Measurements from ENCODE around the gene MAP2K1.

Gene MAP2K1

GRCh38 chr15:66508293-66508883, 121.7 kb downstream of the MAP2K1 start:
- Histone ChIP-seq H3K36me3 (ENCODE audit: control insufficient read depth in 2 of 2, insufficient read depth in 1 of 2, low read length in 2 of 2) (peaks cover 20 to 25% of the 10 kb centered on the region in 2 experiments), H3K27ac (ENCODE audit: extremely low read depth, low read depth, low read length) (no peak overlapping the region), H3K9me3 (ENCODE audit: control insufficient read depth, insufficient read depth, low read depth, low read length) (no peaks in the 10 kb centered on the region), H3K4me1 (ENCODE audit: control insufficient read depth, insufficient read depth, low read length) (peaks cover 3% of the 10 kb centered on the region; the same call in 1 of the 2 replicates), H3K4me3 (ENCODE audit: low read depth, low read length) (no peak overlapping the region)
- TF ChIP-seq ZNF132 (tag by site-specific recombination; IDR thresholded peaks at IDR 0.05; ENCODE audit: borderline replicate concordance) = no peak
- TF ChIP-seq ZNF274 (IDR thresholded peaks at IDR 0.05; ENCODE audit: low read length) = no peak
- no peak for TF ChIP-seq ZNF274 (tag by site-specific recombination; IDR thresholded peaks at IDR 0.05; ENCODE audit: borderline replicate concordance)
- no peak for TF ChIP-seq ZNF239 (tag by site-specific recombination; IDR thresholded peaks at IDR 0.05)
- no peak for TF ChIP-seq KLF10 (tag by site-specific recombination; IDR thresholded peaks at IDR 0.05)
- no peak for TF ChIP-seq INSM2 (tag by site-specific recombination; IDR thresholded peaks at IDR 0.05)
- TF ChIP-seq ELK4 (IDR thresholded peaks at IDR 0.05; ENCODE audit: borderline replicate concordance, low read depth, low read length) = no peak
- no peak for TF ChIP-seq MEIS1 (CRISPR knock-in tag; IDR thresholded peaks at IDR 0.05; ENCODE audit: borderline replicate concordance)
- no peak for TF ChIP-seq ZNF521 (tag by site-specific recombination; IDR thresholded peaks at IDR 0.05)
- TF ChIP-seq ZNF449 (tag by site-specific recombination; IDR thresholded peaks at IDR 0.05) = no peak
- TF ChIP-seq BCL6B (tag by site-specific recombination; IDR thresholded peaks at IDR 0.05) = no peak
- TF ChIP-seq BCL11B (tag by site-specific recombination; IDR thresholded peaks at IDR 0.05; ENCODE audit: low read depth) = no peak
- no peak for TF ChIP-seq ZNF518A (tag by site-specific recombination; conservative IDR thresholded peaks at IDR 0.05; ENCODE audit: low read depth)
- TF ChIP-seq ZNF26 (tag by site-specific recombination; IDR thresholded peaks at IDR 0.05) = no peak
- TF ChIP-seq ZNF791 (tag by site-specific recombination; IDR thresholded peaks at IDR 0.05) = no peak
- TF ChIP-seq ZNF426 (tag by site-specific recombination; IDR thresholded peaks at IDR 0.05) = no peak
- POLR2A ChIA-PET = no interaction called here
- CTCF ChIA-PET = interaction anchor here (2.2 to 3.0 kb wide), 2 partner anchors 10 to 11 kb away, joined by 10 to 23 read pairs; partner anchors contain the start of gene SNAPC5
